Stimulated activated naive CD8-positive, alpha-beta T cell treated with anti-CD3 and anti-CD28 coated beads, Interleukin-15, Interleukin-2, amounts not matched to agents 100 ng/mL and 50 ng/mL, for 24 hours (primary cell): ENCODE results near the gene AGBL2.
A peak's percentile ranks its signal among the peaks of the same experiment; 100 is the strongest.
"Not testable (repeated sequence)": the region's sequence is repeated elsewhere in the genome, so short reads cannot be mapped to it uniquely, and the experiment has no call there.

Experiments used
- H3K27ac Mint-ChIP-seq: one replicate; pipeline ENCODE4 v1.8.0; 2021; ENCODE audit warnings: mild to moderate bottlenecking, mixed read lengths
- H3K27me3 Mint-ChIP-seq: one replicate; pipeline ENCODE4 v1.8.0; 2021; ENCODE audit warnings: mixed read lengths
- H3K36me3 Mint-ChIP-seq: one replicate; pipeline ENCODE4 v1.8.0; 2021; ENCODE audit warnings: low read depth, mixed read lengths
- H3K4me1 Mint-ChIP-seq: one replicate; pipeline ENCODE4 v1.8.0; 2021; ENCODE audit warnings: low read depth, mixed read lengths
- H3K4me3 Mint-ChIP-seq: one replicate; pipeline ENCODE4 v1.8.0; 2021; ENCODE audit warnings: mild to moderate bottlenecking, mixed read lengths
- H3K9me3 Mint-ChIP-seq: one replicate; pipeline ENCODE4 v1.8.0; 2021; ENCODE audit warnings: mixed read lengths

The AGBL2 gene

DNA sequence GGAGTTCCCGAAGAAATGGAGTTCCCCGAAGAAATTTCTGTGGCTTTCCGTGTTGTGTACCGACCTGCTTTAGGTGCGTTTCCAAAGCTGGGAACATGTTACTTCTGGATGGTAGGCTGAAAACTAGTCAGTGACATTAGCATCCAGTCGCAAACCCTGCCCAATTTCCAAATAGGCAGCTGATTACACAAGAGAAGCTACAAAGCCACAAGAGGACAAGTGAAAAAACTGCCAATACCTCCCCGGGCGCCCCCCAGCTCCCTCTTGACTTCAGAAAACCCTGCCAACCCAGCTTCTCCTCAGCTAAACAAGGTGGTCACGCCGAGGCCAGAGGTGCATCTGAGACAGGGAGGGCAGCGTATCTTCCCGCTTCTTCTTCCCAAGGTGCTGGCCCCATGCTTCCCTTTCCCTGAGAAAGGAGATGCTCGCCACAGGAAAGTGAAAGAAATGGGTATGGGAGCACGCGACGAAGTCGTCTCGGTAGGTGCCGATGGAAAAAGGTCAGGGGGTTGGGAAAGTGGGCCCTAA, 551 bp downstream of the AGBL2 start:
- Mint-ChIP-seq H3K4me3 (peak overlapping the region; percentile 92), H3K27me3 (no peaks in the 10 kb centered on the region), H3K9me3 (no peaks in the 10 kb centered on the region), H3K4me1 (peaks cover 18% of the 10 kb centered on the region), H3K27ac (peak overlapping the region; percentile 97), H3K36me3 (peaks cover 32% of the 10 kb centered on the region)

DNA sequence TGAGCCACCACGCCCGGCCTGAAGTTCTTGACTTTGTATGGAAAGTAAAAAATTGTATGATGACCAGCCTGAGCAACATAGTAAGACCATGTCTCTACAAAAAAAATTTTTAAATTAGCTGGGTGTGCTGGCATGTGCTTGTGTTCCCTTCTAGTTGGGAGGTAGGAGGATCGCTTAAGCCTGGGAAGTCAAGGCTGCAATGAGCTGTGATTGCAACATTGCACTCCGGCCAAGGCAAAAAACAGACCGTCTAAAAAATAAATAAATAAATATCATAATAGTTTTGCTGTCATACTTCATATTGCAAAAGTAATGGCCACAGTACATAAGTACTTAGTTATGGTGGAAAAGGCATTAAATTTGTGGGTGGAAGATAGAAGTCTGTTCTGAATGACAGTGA, 3.4 kb downstream of the AGBL2 start:
- Mint-ChIP-seq H3K4me3 (no peak overlapping the region), H3K36me3 (peaks cover 22% of the 10 kb centered on the region), H3K27ac (no peak overlapping the region), H3K9me3 (peaks cover 7% of the 10 kb centered on the region), H3K4me1 (peaks cover 18% of the 10 kb centered on the region), H3K27me3 (no peaks in the 10 kb centered on the region)

DNA sequence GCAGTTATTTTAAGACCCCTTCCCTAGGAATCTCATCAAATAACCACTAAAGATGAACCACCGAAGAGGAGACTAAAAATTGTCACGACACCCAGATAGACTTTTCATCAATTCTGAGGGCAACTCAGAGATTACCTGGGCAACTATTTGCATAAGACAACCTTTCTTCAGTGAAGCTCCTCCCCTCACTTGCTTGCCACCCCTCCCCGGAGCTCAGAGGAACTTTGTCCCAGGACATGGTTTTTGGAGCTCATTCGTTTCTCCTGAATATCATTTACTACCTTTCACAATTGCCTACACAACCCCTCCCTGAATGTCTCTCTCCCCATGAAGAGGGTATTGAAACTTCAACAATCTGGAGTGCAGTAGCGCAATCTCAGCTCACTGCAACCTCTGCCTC, 3.9 kb downstream of the AGBL2 start:
- peaks cover 18% of the 10 kb centered on the region for H3K4me1 Mint-ChIP-seq
- H3K27me3 Mint-ChIP-seq = no peaks in the 10 kb centered on the region
- no peak overlapping the region for H3K27ac Mint-ChIP-seq
- H3K4me3 Mint-ChIP-seq = no peak overlapping the region
- peaks cover 16% of the 10 kb centered on the region for H3K36me3 Mint-ChIP-seq
- peaks cover 7% of the 10 kb centered on the region for H3K9me3 Mint-ChIP-seq

DNA sequence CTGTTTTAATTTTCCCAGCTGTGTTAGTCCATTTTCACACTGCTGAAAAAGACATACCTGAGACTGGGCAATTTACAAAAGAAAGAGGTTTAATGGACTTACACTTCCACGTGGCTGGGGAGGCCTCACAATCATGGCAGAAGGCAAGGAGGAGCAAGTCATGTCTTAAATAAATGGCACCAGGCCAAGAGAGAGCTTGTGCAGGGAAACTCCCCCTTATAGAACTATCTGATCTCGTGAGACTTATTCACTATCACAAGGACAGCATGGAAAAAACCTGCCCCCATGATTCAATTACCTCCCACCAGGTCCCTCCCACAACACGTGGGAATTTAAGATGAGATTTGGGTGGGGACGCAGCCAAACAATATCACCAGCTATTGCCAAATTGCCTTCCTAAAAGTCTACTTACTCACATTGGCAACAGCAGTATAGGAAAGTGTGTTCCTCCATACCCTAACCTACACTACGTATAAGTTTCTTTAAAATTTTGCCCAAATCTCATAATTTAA, 7.8 kb downstream of the AGBL2 start:
- H3K27me3 Mint-ChIP-seq, H3K4me3 Mint-ChIP-seq, H3K4me1 Mint-ChIP-seq, H3K36me3 Mint-ChIP-seq, H3K27ac Mint-ChIP-seq, H3K9me3 Mint-ChIP-seq: not testable (repeated sequence)

DNA sequence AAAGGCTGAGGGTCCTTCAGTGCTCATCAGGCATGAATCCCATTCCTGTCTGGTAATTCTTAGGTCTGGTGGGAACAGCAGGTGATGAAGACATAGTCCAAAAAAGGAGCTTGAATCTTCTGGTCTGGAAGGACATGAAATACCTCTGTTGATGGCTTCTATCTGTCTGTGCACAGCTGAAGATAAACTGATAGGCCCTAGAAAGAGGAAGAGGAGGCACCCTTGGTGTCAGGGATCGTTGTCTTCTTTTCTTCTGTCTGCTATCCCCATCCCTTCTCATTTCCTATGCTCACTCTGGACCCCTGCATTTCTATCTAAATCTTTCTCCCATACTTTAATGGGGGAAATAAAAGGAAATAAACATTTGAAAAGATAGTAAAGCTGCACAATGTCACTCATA, 9.4 kb downstream of the AGBL2 start:
- H3K36me3 Mint-ChIP-seq = peaks cover 9% of the 10 kb centered on the region
- H3K9me3 Mint-ChIP-seq = peaks cover 7% of the 10 kb centered on the region
- H3K27me3 Mint-ChIP-seq = no peaks in the 10 kb centered on the region
- H3K27ac Mint-ChIP-seq = no peak overlapping the region
- no peaks in the 10 kb centered on the region for H3K4me1 Mint-ChIP-seq
- no peak overlapping the region for H3K4me3 Mint-ChIP-seq

DNA sequence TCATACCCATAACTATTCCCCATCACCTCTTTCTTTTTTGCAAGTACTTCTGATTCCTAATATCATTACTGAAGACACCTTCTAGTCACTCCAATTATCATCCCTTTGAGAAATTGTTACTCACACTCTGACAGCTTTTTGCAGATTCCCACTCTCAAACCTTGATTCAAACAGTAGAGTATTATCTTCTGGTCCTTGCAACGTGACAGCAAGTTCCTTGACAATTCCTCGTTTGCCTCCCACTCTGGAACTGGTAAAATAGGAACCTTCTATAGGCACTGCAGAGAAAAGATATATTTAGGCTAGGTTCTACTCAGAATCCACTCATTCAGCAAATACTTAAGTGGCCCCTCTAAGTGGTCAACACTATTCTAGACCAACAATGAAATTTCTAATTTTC, 23.2 kb downstream of the AGBL2 start:
- Mint-ChIP-seq H3K9me3 (no peaks in the 10 kb centered on the region), H3K36me3 (no peaks in the 10 kb centered on the region), H3K27me3 (no peaks in the 10 kb centered on the region), H3K27ac (no peak overlapping the region), H3K4me3 (no peak overlapping the region), H3K4me1 (peaks cover 5% of the 10 kb centered on the region)

DNA sequence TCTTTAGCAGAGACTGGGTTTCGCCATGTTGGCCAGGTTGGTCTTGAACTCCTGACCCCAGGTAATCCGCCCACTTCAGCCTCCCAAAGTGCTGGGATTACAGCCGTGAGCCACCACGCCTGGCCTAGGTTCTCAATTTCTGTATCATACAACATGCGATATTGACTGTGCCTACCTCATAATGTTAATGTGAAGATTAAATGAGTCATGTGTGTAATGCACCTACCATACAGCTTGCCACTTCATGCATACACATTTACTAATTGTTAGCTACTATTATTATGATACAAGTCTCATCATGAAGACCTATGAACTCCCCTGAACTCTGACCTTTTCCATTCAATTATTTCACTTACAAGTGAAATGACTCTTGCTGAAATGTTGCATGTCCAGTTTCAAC, 25.7 kb downstream of the AGBL2 start:
- Mint-ChIP-seq H3K36me3 (no peaks in the 10 kb centered on the region), H3K27ac (no peak overlapping the region), H3K27me3 (no peaks in the 10 kb centered on the region), H3K9me3 (no peaks in the 10 kb centered on the region), H3K4me3 (no peak overlapping the region), H3K4me1 (peaks cover 5% of the 10 kb centered on the region)

DNA sequence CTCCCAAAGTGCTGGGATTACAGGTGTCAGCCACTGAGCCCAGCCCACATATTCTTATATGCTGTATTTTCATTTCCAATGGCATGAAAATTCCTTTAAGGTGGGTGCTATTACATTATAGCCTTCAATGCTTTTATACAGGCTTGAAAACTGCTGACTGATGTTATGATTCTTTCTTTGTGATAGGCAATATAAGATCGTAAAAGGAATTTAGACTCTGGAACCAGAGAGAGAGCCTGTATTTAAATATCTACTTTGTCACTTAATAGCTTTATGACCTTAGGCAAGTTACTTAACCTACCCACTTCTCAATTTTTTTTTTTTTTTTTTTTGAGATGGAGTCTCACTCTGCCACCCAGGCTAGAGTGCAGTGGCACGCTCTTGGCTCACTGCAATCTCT, 26.2 kb downstream of the AGBL2 start:
- Mint-ChIP-seq H3K27ac (no peak overlapping the region), H3K36me3 (no peaks in the 10 kb centered on the region), H3K27me3 (no peaks in the 10 kb centered on the region), H3K9me3 (no peaks in the 10 kb centered on the region), H3K4me3 (no peak overlapping the region), H3K4me1 (peaks cover 5% of the 10 kb centered on the region)

DNA sequence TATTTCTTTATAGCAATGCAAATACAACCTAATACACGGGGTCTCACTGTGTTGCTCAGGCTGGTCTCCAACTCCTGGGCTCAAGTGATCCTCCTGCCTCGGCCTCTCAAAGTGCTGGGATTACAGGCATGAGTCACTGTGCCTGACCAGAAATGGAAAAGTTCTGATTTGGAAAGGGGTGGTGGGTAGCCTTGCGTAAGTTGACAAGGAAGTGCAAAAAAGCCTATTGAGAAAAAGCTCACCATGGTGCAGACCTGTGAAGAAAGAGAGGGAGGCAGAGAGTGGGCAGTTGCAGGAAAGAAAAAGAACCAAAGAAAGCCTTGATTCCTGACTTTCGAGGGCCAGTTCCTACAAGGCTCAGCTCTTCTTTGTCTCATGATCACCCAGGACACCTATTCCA, 27.1 kb downstream of the AGBL2 start:
- no peaks in the 10 kb centered on the region for H3K27me3 Mint-ChIP-seq
- H3K27ac Mint-ChIP-seq = no peak overlapping the region
- H3K4me3 Mint-ChIP-seq = no peak overlapping the region
- H3K4me1 Mint-ChIP-seq = peaks cover 4% of the 10 kb centered on the region
- H3K9me3 Mint-ChIP-seq = no peaks in the 10 kb centered on the region
- no peaks in the 10 kb centered on the region for H3K36me3 Mint-ChIP-seq

DNA sequence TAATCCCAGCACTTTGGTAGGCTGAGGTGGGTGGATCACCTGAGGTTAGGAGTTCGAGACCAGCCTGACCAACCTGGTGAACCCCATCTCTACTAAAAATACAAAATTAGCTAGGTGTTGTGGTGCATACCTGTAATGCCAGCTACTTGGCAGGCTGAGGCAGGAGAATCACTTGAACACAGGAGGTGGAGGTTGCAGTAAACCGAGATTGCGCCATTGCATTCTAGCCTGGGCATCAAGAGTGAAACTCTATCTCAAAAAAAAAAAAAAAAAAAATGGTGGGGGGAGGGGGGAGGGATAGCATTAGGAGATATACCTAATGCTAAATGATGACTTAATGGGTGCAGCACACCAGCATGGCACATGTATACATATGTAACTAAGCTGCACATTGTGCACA, 28.5 kb downstream of the AGBL2 start:
- H3K36me3 Mint-ChIP-seq, H3K4me1 Mint-ChIP-seq, H3K27me3 Mint-ChIP-seq, H3K27ac Mint-ChIP-seq, H3K4me3 Mint-ChIP-seq, H3K9me3 Mint-ChIP-seq: not testable (repeated sequence)

DNA sequence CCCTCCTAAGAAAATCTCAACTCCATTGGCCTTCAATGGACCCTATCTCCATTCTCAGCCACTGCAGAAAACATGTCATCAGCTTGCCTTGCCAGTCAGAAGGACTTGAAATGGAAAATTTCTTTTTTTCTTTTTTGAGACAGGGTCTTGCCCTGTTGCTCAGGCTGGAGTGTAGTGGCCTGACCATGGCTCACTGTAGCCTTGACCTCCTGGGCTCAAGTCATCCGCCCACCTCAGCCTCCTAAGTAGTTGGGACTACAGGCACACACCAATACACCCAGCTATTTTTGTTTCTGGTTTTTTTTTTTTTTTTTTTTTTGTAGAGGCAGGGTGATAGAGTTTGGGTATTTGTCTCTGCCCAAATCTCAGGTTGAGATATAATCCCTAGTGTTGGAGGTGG, 29.0 kb downstream of the AGBL2 start:
- Mint-ChIP-seq H3K4me3 (no peak overlapping the region), H3K27ac (no peak overlapping the region), H3K36me3 (no peaks in the 10 kb centered on the region), H3K9me3 (no peaks in the 10 kb centered on the region), H3K27me3 (no peaks in the 10 kb centered on the region), H3K4me1 (no peaks in the 10 kb centered on the region)

DNA sequence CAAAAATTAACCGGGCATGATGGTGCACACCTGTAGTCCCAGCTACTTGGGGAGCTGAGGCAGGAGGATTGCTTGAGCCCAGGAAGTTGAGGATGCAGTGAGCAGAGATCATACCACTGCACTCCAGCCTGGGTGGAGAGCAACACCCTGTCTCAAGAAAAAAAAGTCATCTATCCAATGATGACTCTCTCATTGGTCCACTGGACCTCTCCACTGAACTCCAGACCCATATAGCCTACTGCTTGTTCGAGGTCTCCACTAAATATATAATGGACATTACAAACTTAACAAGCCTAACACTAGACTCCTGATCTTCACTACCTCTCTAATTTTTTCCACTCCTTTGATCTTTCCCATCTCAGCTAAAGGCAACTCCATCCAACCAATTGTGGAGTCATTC, 39.3 kb downstream of the AGBL2 start:
- no peaks in the 10 kb centered on the region for H3K36me3 Mint-ChIP-seq
- no peaks in the 10 kb centered on the region for H3K9me3 Mint-ChIP-seq
- H3K4me1 Mint-ChIP-seq = no peaks in the 10 kb centered on the region
- H3K27ac Mint-ChIP-seq = no peak overlapping the region
- no peak overlapping the region for H3K4me3 Mint-ChIP-seq
- no peaks in the 10 kb centered on the region for H3K27me3 Mint-ChIP-seq

DNA sequence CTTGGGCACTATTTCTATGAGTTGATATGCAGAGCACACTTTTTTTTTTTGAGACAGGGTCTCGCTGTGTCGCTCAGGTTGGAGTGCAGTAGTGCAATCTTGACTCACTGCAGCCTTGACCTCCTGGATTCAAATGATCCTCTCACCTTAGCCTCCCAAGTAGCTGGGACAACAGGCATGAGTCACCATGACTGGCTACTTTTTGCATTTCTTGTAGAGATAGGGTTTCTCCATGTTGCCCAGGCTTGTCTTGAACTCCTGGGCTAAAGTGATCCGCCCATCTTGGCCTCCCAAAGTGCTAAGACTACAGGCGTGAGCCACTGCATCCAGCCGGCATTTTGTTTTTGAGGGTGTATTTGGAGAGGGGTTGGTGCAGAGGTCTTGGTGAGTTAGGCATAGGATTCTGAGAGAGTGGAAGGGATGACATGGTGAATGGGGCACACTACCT, 42.9 kb downstream of the AGBL2 start:
- no peaks in the 10 kb centered on the region for H3K27me3 Mint-ChIP-seq

DNA sequence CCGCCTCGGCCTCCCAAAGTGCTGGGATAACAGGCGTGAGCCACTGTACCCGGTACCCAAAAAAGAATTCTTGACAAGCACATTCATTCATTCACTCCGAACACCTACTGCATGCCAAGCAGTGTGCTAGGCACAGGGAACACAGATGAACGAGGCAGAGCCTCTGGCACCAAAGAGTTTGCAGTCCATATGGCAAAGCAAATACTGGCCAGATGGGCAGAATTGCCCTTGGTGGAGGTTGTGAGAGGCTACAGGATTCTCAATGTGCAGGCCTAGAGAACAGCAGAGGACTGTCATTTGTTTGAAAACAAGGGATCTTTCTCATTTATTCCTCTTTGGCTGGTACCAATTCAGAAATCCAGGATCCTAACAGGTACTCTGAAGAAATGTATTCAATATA, 45.3 kb downstream of the AGBL2 start:
- Mint-ChIP-seq H3K4me1 (peaks cover 12% of the 10 kb centered on the region), H3K36me3 (no peaks in the 10 kb centered on the region), H3K27ac (no peak overlapping the region), H3K9me3 (no peaks in the 10 kb centered on the region), H3K27me3 (no peaks in the 10 kb centered on the region), H3K4me3 (no peak overlapping the region)

More for the DNA sequence above, 42.9 kb downstream of the AGBL2 start:
- peaks cover 4% of the 10 kb centered on the region for H3K4me1 Mint-ChIP-seq
- no peak overlapping the region for H3K4me3 Mint-ChIP-seq
- H3K9me3 Mint-ChIP-seq = no peaks in the 10 kb centered on the region
- H3K27ac Mint-ChIP-seq = no peak overlapping the region
- H3K36me3 Mint-ChIP-seq = no peaks in the 10 kb centered on the region

DNA sequence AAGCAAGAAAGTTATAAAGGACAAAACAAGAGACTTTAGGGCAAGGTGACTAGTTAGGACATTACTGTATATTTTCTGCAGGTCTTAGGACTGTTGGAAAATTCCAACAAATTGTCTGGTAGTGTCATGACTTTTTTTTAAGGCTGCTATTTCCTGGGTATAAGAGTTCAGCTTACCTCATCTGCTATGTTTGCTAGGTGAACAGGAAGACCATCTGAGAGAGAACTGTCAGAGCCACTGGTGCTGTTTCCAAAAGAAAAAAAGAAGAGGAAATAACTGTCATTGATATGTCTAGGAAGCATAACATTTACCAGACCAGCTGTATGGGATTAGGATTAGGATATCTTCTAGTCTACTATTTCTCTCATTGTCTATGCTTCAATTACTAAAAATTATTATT, 46.5 kb downstream of the AGBL2 start:
- Mint-ChIP-seq H3K9me3 (no peaks in the 10 kb centered on the region), H3K36me3 (no peaks in the 10 kb centered on the region), H3K27me3 (no peaks in the 10 kb centered on the region), H3K4me1 (peaks cover 18% of the 10 kb centered on the region), H3K27ac (no peak overlapping the region), H3K4me3 (no peak overlapping the region)

DNA sequence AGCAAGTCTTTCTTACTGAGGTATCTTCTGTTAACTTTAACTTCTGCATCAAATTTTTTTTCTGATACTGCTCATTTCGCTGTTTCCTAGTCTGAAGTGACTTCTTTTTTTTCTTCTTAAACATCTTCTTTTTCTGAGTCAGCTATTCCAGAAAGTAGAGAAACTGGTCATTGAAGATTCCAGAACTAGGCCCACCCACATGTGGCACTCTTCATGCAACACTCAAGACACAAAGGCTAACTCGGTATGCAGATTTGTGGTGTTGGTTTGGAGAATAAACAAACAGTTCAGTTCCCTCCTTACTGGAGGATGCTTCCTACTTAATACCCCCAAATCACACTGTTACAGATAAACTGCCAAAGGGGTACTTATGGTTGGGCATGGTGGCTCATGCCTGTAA, 47.6 kb downstream of the AGBL2 start:
- H3K9me3 Mint-ChIP-seq = no peaks in the 10 kb centered on the region
- H3K36me3 Mint-ChIP-seq = no peaks in the 10 kb centered on the region
- no peak overlapping the region for H3K4me3 Mint-ChIP-seq
- no peak overlapping the region for H3K27ac Mint-ChIP-seq
- no peaks in the 10 kb centered on the region for H3K27me3 Mint-ChIP-seq
- peaks cover 27% of the 10 kb centered on the region for H3K4me1 Mint-ChIP-seq
